ENCODE measurements around the gene ABCC5. TPM values are rescaled to one million over a fixed set of nuclear protein-coding genes. Genes with fewer than 3 reads are reported as not detected.
A peak's percentile ranks its signal among the peaks of the same experiment; 100 is the strongest.
"Not testable (repeated sequence)": the region's sequence is repeated elsewhere in the genome, so short reads cannot be mapped to it uniquely, and the experiment has no call there.

ABCC5 gene
- total RNA-seq, 1 experiment from 2014 or later, result 9.6 TPM

- no peak for DNase-seq (ENCODE audit: low read depth in 1 of 2, low spot score in 2 of 2)
- H3K4me1 ChIP-seq (replicated peaks), result no peaks in the 10 kb centered on the region
- H3K27ac ChIP-seq, result no peak overlapping the region
- no peaks in the 10 kb centered on the region; the same call in 1 of the 2 replicates for H3K27me3 ChIP-seq (replicated peaks)
- H3K4me3 ChIP-seq, result no peak overlapping the region
- H3K9me3 ChIP-seq (replicated peaks), result no peaks in the 10 kb centered on the region
- no peaks in the 10 kb centered on the region for H3K36me3 ChIP-seq
These were observed 12.9 kb upstream of the ABCC5 start for GRCh38 chr3:184030536-184030935.

DNA sequence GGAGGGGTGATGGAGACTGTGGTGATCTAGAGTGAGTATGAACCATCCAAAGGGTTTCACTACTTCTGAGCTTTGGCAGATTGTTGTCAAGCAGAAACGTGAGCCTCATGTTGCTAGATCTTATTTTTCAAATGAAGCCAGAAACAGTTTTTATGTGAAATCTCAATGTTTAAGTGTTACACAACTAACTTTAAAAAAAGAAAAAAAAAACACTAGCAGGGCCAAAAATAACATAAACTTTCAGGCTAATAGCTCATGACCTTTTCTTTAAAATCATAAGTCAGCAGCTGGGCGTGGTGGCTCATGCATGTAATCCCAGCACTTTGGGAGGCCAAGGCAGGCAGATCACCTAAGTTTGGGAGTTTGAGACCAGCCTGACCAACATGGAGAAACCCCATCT, 11.8 kb upstream of the ABCC5 start:
- H3K27ac ChIP-seq, result no peak overlapping the region
- DNase-seq (ENCODE audit: low read depth in 1 of 2, low spot score in 2 of 2), result no peak

DNA sequence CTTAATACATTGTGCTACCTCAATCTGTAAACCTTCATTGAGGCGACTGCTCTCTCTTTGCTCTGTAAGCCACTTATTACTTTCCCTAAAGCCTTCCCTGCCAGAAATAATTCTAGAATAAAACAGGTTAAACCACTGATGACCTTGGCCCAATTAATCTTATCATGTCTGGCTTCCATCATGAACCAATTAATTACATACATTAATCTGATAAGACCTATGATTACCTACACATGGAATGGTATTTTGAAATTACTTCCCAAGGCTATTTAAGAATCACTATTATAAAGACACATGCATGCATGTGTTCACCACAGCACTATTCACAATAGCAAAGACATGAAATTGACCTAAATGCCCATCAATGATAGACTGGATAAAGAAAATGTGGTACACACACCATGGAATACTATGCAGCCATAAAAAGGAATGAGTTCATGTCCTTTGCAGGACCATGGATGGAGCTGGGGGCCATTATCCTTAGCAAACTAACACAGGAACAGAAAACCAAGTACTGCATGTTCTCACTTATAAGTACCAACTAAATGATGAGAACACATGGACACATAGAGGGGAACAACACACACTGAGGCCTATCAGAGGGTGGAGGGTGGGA, 10.7 kb upstream of the ABCC5 start:
- H3K4me3 ChIP-seq; H3K36me3 ChIP-seq; H3K9me3 ChIP-seq (replicated peaks); H3K4me1 ChIP-seq (replicated peaks); H3K27ac ChIP-seq; H3K27me3 ChIP-seq (replicated peaks); DNase-seq (ENCODE audit: low read depth in 1 of 2, low spot score in 2 of 2): not testable (repeated sequence)

More for the DNA sequence above, 11.8 kb upstream of the ABCC5 start:
- Histone ChIP-seq H3K36me3 (no peaks in the 10 kb centered on the region), H3K27me3 (replicated peaks) (peaks cover 2% of the 10 kb centered on the region; the same call in 1 of the 2 replicates), H3K4me3 (no peak overlapping the region), H3K9me3 (replicated peaks) (no peaks in the 10 kb centered on the region; the same call in 1 of the 2 replicates), H3K4me1 (replicated peaks) (no peaks in the 10 kb centered on the region)

DNA sequence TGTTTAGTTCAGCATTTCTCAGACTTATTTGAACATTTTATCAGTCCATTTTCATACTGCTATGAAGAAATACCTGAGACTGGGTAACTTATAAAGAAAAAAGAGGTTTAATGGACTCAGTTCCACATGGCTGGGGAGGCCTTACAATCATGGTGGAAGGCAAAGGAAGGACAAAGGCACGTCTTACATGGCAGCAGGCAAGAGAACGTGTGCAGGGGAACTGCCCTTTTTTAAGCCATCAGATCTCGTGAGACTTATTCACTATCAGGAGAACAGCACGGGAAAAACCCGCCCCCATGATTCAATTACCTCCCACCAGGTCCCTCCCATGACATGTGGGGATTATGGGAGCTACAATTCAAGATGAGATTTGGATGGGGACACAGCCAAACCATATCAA, 7.6 kb upstream of the ABCC5 start:
- H3K4me1 ChIP-seq (replicated peaks); H3K27ac ChIP-seq; H3K36me3 ChIP-seq; DNase-seq (ENCODE audit: low read depth in 1 of 2, low spot score in 2 of 2); H3K4me3 ChIP-seq; H3K27me3 ChIP-seq (replicated peaks); H3K9me3 ChIP-seq (replicated peaks): not testable (repeated sequence)

DNA sequence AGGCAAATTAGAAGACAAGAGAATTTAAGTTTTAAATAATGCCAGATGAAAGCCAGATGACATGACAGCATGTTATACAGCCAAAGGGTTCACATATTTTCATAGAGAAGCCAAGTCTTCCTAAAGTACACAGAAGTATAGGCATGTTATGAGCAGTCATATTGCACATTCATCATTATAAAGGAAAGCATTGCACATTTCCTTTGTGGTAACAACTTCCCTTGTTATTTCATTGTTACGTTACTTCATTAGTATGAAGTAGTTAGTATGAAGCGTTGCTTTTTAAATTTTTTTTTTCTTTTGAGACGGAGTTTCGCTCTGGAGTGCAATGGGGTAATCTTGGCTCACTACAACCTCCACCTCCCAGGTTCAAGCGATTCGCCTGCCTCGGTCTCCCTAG, 4.6 kb upstream of the ABCC5 start:
- Histone ChIP-seq H3K27me3 (replicated peaks) (peaks cover 4% of the 10 kb centered on the region; the same call in 1 of the 2 replicates), H3K4me1 (replicated peaks) (peaks cover 4% of the 10 kb centered on the region; the same call in 1 of the 2 replicates), H3K36me3 (peaks cover 3% of the 10 kb centered on the region; the same call in 1 of the 2 replicates), H3K4me3 (no peak overlapping the region), H3K27ac (no peak overlapping the region), H3K9me3 (replicated peaks) (no peaks in the 10 kb centered on the region; the same call in 1 of the 2 replicates)
- DNase-seq (ENCODE audit: low read depth in 1 of 2, low spot score in 2 of 2), result no peak

DNA sequence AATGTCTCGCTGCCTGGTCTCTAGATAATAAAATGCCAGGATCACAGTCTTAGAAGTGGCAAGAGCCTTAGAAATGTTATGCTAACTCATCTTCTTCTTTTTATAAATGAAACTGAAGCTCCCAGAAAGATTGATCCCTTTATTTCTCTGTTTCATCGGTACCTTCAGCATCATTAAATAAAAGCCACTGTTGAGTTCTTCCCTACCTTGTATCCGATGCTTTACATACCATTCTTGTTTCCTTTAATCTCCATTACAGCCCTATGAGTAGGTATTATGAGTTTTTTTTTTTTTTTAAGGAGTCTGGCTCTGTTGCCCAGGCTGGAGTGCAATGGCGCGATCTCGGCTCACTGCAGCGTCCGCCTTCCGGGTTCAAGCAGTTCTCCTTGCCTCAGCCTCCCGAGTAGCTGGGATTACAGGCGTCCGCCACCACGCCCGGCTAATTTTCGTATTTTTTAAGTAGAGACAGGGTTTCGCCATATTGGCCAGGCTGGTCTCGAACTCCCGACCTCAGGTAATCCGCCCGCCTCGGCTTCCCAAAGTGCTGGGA, 815 bp upstream of the ABCC5 start:
- H3K27ac ChIP-seq, result no peak overlapping the region
- no peak for DNase-seq (ENCODE audit: low read depth in 1 of 2, low spot score in 2 of 2)
- peaks cover 8% of the 10 kb centered on the region for H3K36me3 ChIP-seq
- no peaks in the 10 kb centered on the region for H3K27me3 ChIP-seq (replicated peaks)
- H3K9me3 ChIP-seq (replicated peaks), result no peaks in the 10 kb centered on the region
- peaks cover 10% of the 10 kb centered on the region for H3K4me1 ChIP-seq (replicated peaks)
- peak overlapping the region; percentile 93 for H3K4me3 ChIP-seq

DNA sequence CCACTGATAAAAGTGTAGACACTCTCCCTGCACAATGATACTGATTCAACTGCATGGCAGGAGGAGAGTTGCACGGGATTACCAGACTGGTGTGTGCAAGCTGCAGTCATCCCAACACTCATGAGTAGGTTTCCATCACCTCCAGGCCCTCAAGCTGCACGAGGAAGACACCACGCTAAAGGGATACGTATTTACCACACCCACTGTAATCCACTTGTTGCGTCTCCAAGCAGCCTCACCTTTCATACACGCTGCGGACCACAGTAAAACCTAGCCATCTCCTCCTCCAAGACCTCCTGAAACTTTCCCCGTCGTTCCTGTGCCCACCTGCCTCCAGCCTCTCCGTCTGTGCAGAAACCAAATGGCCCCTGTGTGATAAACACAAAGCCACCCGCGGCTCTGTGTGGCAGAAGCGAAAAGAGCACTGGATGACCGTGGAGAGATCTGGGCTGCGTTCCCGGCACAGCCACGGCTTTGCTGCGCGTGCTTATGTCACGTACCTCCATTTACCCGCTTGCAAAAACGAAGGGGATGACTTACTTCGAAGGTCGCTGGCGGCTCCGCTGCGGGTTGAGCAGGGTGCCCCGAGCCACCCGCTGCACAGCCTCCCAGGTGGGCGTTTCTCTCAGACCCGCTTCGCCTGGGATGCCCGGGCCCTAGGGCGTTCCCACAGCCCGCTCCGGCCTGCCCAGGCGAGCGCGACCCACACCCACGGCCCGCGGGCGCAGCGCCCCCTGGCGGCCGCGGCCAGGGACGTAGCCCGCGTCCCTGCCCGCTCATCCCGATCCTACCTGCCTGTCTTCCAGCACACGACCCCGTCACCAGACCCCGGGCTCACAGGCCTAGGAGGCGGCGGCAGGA, 643 bp downstream of the ABCC5 start:
- Histone ChIP-seq H3K36me3 (peaks cover 17% of the 10 kb centered on the region), H3K27ac (no peak overlapping the region), H3K27me3 (replicated peaks) (no peaks in the 10 kb centered on the region), H3K4me3 (peak overlapping the region; percentile 93), H3K9me3 (replicated peaks) (no peaks in the 10 kb centered on the region), H3K4me1 (replicated peaks) (peaks cover 10% of the 10 kb centered on the region)
- DNase-seq (ENCODE audit: low read depth in 1 of 2, low spot score in 2 of 2), result peak; percentile 53 to 64

DNA sequence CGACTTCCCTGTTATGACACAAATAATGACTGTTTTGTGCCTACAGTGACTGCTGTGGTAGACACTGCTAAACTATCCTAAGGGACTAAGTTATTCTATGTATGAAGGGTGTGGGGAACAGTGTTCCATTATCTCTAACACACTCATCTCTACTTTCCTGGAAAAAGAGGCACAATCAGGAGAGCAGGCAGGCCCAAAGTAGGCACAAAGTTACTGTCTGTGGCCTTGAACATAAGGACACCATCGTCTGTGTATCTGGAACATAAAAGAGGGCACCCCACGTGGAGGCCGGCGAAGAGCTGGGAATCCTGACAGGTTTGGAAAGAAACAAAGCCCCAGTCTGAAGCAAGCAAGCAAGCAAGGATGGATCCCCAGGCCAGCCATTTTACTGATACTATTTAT, 1.5 kb downstream of the ABCC5 start:
- Histone ChIP-seq H3K4me3 (no peak overlapping the region), H3K27me3 (replicated peaks) (no peaks in the 10 kb centered on the region), H3K4me1 (replicated peaks) (peaks cover 10% of the 10 kb centered on the region), H3K36me3 (peaks cover 22% of the 10 kb centered on the region), H3K9me3 (replicated peaks) (no peaks in the 10 kb centered on the region), H3K27ac (no peak overlapping the region)
- no peak for DNase-seq (ENCODE audit: low read depth in 1 of 2, low spot score in 2 of 2)

DNA sequence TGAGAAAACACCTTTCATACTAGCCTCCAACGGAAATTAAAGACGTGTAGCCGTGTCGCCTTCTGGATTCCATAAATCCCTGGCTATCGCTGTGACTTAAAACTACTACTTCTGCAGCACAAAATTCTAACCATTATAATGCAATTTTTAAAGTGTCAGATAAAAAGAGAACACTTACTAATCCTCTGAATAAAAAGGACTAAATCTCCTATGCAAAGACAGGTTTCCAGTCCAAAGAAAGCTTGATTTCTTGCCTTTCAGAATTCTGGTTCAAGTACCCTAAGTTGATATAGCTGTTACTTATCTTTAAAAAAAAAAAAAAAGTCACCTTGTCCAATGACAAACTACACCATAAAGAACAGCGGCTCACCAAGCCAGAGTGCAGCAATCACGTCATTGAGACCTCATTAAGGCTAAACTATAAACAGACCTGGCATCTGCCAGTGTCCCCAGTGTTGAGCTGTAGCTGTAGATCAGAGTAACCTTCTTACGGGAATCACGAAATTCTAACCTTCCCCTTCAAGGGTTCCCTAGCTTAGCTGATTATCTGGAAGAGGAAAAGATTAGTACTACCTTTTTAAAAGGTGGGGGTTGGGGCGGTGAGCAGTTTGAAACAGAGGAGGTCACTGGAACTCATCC, 2.2 kb downstream of the ABCC5 start:
- Histone ChIP-seq H3K27me3 (replicated peaks) (no peaks in the 10 kb centered on the region), H3K36me3 (peaks cover 23% of the 10 kb centered on the region), H3K27ac (no peak overlapping the region), H3K4me1 (replicated peaks) (peaks cover 10% of the 10 kb centered on the region), H3K9me3 (replicated peaks) (no peaks in the 10 kb centered on the region), H3K4me3 (no peak overlapping the region)
- DNase-seq (ENCODE audit: low read depth in 1 of 2, low spot score in 2 of 2), result no peak

- H3K9me3 ChIP-seq (replicated peaks), result no peaks in the 10 kb centered on the region
- H3K4me3 ChIP-seq, result no peak overlapping the region
- peaks cover 6% of the 10 kb centered on the region for H3K4me1 ChIP-seq (replicated peaks)
- no peak overlapping the region for H3K27ac ChIP-seq
- H3K36me3 ChIP-seq, result peaks cover 23% of the 10 kb centered on the region
- H3K27me3 ChIP-seq (replicated peaks), result no peaks in the 10 kb centered on the region
- DNase-seq (ENCODE audit: low read depth in 1 of 2, low spot score in 2 of 2), result no peak
These were observed 5.5 kb downstream of the ABCC5 start for GRCh38 chr3:184011937-184012889.

DNA sequence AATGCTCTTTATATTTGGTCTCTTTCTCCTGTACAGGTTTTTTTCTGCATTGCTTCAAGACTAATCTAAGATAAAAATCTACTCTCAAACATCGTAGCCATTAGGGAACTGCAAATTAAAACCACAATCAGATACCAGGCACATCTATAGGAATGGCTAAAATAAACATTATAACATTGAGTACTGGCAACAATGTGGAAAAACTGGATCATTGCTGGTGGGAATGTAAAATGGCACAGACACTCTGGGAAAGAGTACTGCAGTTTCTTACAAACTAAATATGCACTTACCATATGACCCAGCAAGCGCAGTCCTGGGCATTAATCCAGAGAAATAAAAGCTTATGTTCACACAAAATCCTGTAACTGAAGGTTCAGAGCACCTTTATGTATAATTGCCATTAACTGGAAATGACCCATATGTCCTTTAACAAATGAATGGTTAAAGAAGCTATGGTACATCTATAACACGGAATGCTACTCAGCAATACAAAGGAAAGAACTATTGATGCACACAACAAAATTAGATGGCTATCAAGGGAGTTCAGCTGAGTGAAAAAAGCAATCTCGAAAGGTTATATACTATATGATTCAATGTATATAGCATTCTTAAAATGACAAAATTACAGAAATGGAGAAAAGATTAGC, 6.3 kb downstream of the ABCC5 start:
- Histone ChIP-seq H3K4me3 (no peak overlapping the region), H3K4me1 (replicated peaks) (no peaks in the 10 kb centered on the region), H3K27ac (no peak overlapping the region), H3K27me3 (replicated peaks) (no peaks in the 10 kb centered on the region), H3K36me3 (peaks cover 23% of the 10 kb centered on the region), H3K9me3 (replicated peaks) (no peaks in the 10 kb centered on the region)
- DNase-seq (ENCODE audit: low read depth in 1 of 2, low spot score in 2 of 2), result no peak

DNA sequence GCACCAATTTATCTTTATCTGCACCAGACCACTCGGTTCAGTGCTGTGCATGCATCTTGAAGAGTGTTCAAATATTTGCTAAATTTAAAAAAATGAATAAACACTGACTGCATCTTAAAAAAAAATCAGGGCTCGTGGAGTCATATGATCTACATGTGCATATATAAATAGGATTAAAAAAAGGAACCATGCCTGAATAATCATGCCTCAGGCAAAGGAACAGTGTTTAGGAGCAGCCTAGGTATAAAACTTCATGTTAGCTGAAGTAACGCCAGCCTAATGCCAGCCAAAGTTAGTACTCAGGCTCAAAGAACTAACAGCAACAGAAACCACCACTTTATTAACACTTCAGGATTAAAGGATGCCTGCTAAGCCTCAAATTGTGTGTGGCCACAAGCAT, 9.5 kb downstream of the ABCC5 start:
- Histone ChIP-seq H3K27me3 (replicated peaks) (no peaks in the 10 kb centered on the region), H3K4me1 (replicated peaks) (peaks cover 4% of the 10 kb centered on the region), H3K36me3 (peaks cover 15% of the 10 kb centered on the region), H3K9me3 (replicated peaks) (no peaks in the 10 kb centered on the region), H3K27ac (no peak overlapping the region), H3K4me3 (no peak overlapping the region)
- no peak for DNase-seq (ENCODE audit: low read depth in 1 of 2, low spot score in 2 of 2)

Measured in SJSA1 (cell line).